GM10847 (cell line): Measurements from ENCODE around the gene OXCT1.

Experiments
- POLR2A ChIP-seq: IDR thresholded peaks from 2 replicates; pipeline ENCODE4 v1.6.1; 2011; ENCODE audit not compliant: insufficient read length; ENCODE audit errors: extremely low read depth

The OXCT1 gene

GRCh38 chr5:41878643-41879478 is 8.6 kb upstream of the OXCT1 start:
- no peak for TF ChIP-seq POLR2A

DNA sequence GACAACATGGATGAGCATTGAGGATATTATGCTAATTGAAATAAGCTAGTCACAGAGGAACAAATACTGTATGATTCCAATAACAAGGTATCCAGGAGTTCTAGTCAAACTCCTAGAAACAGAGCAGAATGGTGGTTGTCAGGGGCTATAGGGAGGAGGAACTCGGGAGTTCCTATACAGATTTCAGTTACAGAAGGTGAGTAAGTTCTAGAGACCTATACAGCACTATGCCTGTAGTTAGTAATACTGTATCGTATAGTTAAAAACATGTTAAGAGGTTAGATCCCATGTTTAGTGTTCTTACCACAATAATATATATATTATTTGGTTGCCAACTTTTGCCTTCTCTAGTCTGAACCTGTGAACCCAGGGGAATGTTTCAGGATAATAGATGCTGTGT is 7.9 kb upstream of the OXCT1 start:
- TF ChIP-seq POLR2A = no peak

GRCh38 chr5:41877408-41877807 is 7.2 kb upstream of the OXCT1 start:
- TF ChIP-seq POLR2A = no peak

DNA sequence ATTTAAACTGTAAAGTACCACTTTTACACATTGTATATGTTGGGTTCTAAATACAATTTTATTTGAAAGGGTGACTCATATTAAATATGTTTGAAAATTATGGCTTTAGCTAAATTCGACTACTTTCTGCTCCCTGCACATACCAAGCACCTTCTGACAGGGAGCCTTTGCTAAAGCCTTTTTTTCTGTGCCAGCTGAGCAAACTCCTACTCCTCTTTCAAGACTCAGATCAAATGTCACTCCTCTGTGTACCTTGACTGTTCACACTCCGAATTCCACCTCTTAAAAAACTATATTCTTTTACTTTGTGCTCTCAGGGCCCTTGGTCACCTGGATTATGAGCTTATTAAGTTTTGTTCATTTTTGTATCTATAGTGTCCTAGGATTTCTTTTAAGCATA is 6.5 kb upstream of the OXCT1 start:
- TF ChIP-seq POLR2A = no peak

- TF ChIP-seq POLR2A = no peak
Observed at GRCh38 chr5:41875121-41875520, 4.9 kb upstream of the OXCT1 start.

GRCh38 chr5:41874512-41875060 is 4.4 kb upstream of the OXCT1 start:
- TF ChIP-seq POLR2A = no peak

GRCh38 chr5:41871852-41872251 is 1.6 kb upstream of the OXCT1 start:
- TF ChIP-seq POLR2A = no peak

GRCh38 chr5:41870627-41871048 is 413 bp upstream of the OXCT1 start:
- no peak for TF ChIP-seq POLR2A

DNA sequence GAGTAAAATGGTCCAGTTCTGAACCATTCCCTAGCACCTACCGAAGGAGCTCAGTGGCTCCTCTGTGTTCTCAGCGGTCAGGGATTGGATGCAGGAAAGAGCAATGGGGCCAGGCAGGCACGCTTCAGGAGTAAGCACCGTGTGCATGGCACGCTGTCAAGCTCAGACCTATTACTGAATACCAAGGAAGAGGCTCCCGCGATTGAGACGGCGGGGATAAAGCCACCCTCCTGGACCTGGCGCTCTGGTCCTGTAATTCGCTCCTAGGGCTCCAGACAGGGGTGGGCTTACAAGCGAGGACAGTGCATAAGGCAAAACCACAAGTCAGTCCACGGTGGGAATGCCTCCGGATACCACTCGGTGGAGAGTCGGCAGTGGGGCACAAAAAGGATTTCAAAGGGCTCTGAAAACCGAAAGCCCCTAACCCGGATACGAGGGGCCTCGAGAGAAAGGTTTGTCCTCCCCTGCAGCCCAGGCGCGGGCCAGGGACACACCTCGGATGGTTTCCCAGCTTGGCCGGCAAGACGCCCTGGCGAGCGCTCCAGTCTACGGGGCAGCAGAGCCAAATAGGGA is 988 bp downstream of the OXCT1 start:
- no peak for TF ChIP-seq POLR2A

- no peak for TF ChIP-seq POLR2A
Observed at GRCh38 chr5:41863871-41864486, 6.2 kb downstream of the OXCT1 start.

GRCh38 chr5:41858890-41859289 is 11.3 kb downstream of the OXCT1 start:
- TF ChIP-seq POLR2A = no peak

DNA sequence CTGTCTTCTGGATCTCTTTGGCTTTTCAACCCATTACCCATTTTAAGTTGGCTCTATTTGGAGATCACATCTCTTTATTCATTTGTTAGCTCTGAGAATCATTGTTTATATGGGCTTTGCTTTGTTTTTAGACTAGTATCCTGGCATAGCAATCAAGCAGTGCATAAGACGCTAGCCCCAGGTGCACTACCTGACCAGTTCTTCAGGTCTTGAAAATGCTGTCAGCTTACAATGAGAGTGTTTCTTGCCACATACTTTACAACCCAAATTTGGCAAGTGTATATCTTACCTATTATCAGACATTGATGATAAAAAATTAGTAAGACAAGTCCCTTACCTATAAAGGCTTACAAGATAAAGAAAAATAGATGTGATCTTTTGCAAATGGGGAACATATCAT is 12.2 kb downstream of the OXCT1 start:
- TF ChIP-seq POLR2A = no peak

- no peak for TF ChIP-seq POLR2A
Observed at GRCh38 chr5:41856644-41857491, 13.4 kb downstream of the OXCT1 start.

DNA sequence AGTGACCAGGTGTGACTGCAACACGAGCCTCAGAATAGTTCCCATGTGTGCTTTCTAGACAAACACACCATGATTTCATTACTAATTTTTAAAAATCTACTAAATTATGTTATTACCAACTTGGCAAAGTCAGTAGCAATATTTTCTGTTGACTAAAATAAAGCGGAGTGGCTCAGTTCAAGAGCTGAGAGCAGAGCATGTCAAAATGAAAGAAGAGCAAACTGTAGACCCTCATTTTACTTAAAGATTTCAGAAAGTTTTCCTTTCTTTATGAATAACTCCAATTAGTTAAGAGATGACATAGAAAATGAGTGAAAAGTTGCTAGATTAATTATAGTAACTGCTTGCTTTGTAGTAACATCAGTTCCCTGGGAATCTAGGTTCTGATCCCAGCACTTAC is 17.9 kb downstream of the OXCT1 start:
- no peak for TF ChIP-seq POLR2A

- TF ChIP-seq POLR2A = no peak
Observed at GRCh38 chr5:41851116-41851515, 19.1 kb downstream of the OXCT1 start.
